IPS DF 6.9 (cell line): Measurements from ENCODE around the gene COLEC12.

ENCODE experiments used
- DNase-seq: peaks from one replicate; pipeline ENCODE4 v3.0.0-alpha.2; 2013; ENCODE audit warnings: low read depth, low spot score
- H3K27ac ChIP-seq: one replicate; pipeline ENCODE4 v1.5.1; 2013; ENCODE audit warnings: low read length, control low read depth
- H3K27me3 ChIP-seq: 2 replicates; pipeline ENCODE4 v1.6.1; 2013; ENCODE audit warnings: mild to moderate bottlenecking, low read length; ENCODE audit not compliant: control insufficient read depth, insufficient read depth
- H3K36me3 ChIP-seq: 2 replicates; pipeline ENCODE4 v1.6.1; 2013; ENCODE audit warnings: low read length; ENCODE audit not compliant: control insufficient read depth, insufficient read depth
- H3K4me1 ChIP-seq: 2 replicates; pipeline ENCODE4 v1.6.1; 2013; ENCODE audit warnings: low read length; ENCODE audit not compliant: control insufficient read depth, insufficient read depth
- H3K4me3 ChIP-seq: 2 replicates; pipeline ENCODE4 v1.5.1; 2013; ENCODE audit warnings: mild to moderate bottlenecking, low read length
- H3K9me3 ChIP-seq: 2 replicates; pipeline ENCODE4 v1.6.1; 2013; ENCODE audit warnings: low read length, inconsistent platforms; ENCODE audit not compliant: control insufficient read depth, insufficient read depth
- WGBS: extraction: QIAGEN DNeasy Blood & Tissue Kit; methylation state at CpG from one replicate; pipeline ENCODE4 v1.1.7; 2013; ENCODE audit warnings: mixed read lengths, missing lambda C conversion rate; ENCODE audit not compliant: insufficient read length, insufficient coverage; 5-methylcytosine and 5-hydroxymethylcytosine counted together

The COLEC12 gene

GRCh38 chr18:389658-390357 is 110.7 kb downstream of the COLEC12 start:
- WGBS = no CpG with 5 or more reads among the region's 7 CpGs
- Histone ChIP-seq H3K9me3 (no peaks in the 10 kb centered on the region), H3K27ac (no peak overlapping the region), H3K27me3 (no peaks in the 10 kb centered on the region), H3K36me3 (no peaks in the 10 kb centered on the region), H3K4me3 (no peak overlapping the region), H3K4me1 (no peaks in the 10 kb centered on the region)
- DNase-seq = no peak

DNA sequence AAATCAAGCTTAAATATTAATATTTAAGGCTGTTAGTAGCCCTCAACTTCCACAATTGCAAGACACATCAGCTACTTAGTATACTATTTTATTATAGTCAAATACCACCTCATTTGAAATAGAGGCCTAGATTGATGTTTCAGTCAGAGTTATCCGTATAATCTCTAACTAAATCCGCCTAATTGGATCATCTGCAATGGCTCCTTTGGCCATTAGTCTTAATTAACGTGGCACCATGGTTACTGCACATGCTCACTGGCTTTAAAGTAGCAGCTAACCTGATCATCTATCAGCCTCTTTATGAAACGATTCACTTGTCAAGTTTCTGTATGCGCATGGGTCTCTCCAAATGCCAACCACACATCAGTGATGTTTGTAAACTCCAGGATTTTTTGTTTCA is 112.3 kb downstream of the COLEC12 start:
- Histone ChIP-seq H3K4me1 (no peaks in the 10 kb centered on the region), H3K36me3 (no peaks in the 10 kb centered on the region), H3K9me3 (no peaks in the 10 kb centered on the region), H3K27ac (no peak overlapping the region), H3K27me3 (no peaks in the 10 kb centered on the region), H3K4me3 (no peak overlapping the region)
- DNase-seq = no peak
- WGBS = no CpG with 5 or more reads among the region's 5 CpGs

DNA sequence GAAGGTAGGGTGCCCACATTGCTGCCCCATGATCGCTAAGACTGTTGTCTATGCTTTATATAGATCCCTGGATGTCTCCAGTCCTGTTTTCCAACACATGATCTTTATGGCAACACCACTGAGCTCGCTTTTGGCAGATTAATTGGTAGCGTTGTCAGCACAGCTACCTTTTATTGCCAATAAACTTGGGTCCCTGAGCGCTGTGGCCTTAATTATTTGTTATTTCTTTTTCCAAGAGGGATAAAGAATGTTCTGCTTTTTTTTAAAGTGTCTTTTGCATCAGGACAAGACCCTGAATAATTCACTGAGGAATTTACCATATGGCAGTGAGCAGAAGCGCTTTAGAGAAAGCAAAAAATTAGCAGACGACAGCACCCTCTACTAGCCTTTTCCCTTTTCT is 113.5 kb downstream of the COLEC12 start:
- H3K27ac ChIP-seq = no peak overlapping the region
- no peaks in the 10 kb centered on the region for H3K9me3 ChIP-seq
- no peaks in the 10 kb centered on the region for H3K4me1 ChIP-seq
- H3K4me3 ChIP-seq = no peak overlapping the region
- WGBS = no CpG with 5 or more reads among the region's 6 CpGs
- no peaks in the 10 kb centered on the region for H3K27me3 ChIP-seq
- no peak for DNase-seq
- H3K36me3 ChIP-seq = no peaks in the 10 kb centered on the region

- Histone ChIP-seq H3K27ac (no peak overlapping the region), H3K4me3 (no peak overlapping the region), H3K9me3 (no peaks in the 10 kb centered on the region), H3K27me3 (no peaks in the 10 kb centered on the region), H3K4me1 (no peaks in the 10 kb centered on the region), H3K36me3 (no peaks in the 10 kb centered on the region)
- no peak for DNase-seq
- WGBS = no CpG with 5 or more reads among the region's 2 CpGs
Observed at GRCh38 chr18:384897-385296, 115.6 kb downstream of the COLEC12 start.

DNA sequence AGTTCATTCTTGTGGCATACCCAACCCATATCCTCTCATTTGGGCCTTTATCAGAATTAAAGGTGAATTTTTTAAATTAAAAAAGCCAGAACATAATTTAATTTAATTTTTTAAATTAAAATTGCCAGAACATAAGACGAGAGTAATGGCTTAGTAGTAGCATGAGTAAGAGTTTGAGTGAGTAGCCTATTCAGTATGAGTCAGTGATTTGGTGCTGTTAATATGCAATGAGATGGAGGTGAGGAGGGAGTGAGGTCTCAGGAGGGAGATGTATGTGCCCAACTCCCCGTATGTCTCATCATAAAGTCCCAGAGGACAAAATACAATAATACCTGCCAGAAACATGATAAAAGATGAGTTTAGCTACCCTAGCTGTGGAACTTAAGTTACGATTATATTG is 117.4 kb downstream of the COLEC12 start:
- no peaks in the 10 kb centered on the region for H3K9me3 ChIP-seq
- no peaks in the 10 kb centered on the region for H3K27me3 ChIP-seq
- no peaks in the 10 kb centered on the region for H3K4me1 ChIP-seq
- WGBS = no CpG with 5 or more reads among the region's 3 CpGs
- no peak overlapping the region for H3K4me3 ChIP-seq
- DNase-seq = no peak
- H3K27ac ChIP-seq = no peak overlapping the region
- no peaks in the 10 kb centered on the region for H3K36me3 ChIP-seq

DNA sequence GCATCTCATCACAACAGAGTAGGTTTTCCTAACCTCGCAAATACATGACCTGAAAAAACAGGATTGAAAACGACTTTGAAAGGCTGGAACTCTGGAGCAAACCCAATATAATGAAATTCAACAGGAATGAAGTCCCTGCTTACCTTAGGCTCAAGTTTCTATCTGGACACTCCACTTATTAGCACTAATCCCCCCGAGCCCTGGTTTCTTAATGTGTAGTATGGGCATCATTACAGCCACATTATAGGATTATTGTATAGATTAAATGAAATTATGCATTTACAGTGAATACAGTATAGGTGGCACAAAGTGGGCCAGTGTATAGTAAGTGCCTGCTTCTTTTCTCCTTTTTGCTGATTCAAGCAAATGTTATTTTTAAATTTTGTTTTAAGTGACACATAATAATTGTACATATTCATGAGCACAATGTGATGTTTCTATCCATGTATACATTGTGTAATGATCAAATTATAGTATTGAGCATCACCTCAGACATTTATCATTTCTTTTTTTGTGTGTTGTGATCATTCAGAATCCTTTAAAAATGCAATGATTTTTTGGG is 118.0 kb downstream of the COLEC12 start:
- no peak for DNase-seq
- Histone ChIP-seq H3K9me3 (no peaks in the 10 kb centered on the region), H3K4me1 (no peaks in the 10 kb centered on the region), H3K27ac (no peak overlapping the region), H3K36me3 (no peaks in the 10 kb centered on the region), H3K27me3 (no peaks in the 10 kb centered on the region), H3K4me3 (no peak overlapping the region)
- no CpG with 5 or more reads among the region's 3 CpGs for WGBS

DNA sequence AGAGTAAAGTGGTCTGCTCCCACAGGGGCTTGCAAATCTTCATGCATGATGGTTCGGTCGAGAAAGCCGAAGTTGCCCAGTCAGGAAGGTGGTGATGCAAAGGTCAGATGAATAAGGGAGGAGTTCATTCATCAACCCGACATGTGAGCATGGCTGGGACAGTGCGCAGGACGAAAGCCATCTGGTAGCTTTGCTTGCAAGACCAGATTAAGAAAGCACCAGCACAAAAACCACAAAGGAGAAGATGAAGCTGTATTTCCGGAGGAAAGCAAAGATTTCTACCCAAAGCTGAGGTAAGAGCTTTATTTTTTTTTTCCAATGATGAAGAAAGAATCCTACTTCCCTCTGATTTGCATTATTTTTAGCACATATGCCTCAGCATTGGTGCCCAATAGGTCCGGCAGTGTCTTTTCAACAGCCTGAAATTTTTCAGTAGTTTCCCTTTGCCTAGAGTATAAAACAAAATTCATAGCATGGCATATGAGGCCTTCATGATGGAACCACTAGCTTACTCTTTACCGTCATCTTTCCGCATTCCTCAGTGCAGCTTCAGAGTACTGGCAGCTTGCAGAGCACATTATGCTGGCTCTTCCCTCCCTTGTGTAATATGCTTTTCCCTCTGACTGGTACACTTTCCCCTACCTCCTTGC is 120.7 kb downstream of the COLEC12 start:
- Histone ChIP-seq H3K27ac (no peak overlapping the region), H3K4me3 (no peak overlapping the region), H3K4me1 (no peaks in the 10 kb centered on the region), H3K36me3 (no peaks in the 10 kb centered on the region), H3K27me3 (no peaks in the 10 kb centered on the region), H3K9me3 (no peaks in the 10 kb centered on the region)
- WGBS = no CpG with 5 or more reads among the region's 10 CpGs
- DNase-seq = no peak

DNA sequence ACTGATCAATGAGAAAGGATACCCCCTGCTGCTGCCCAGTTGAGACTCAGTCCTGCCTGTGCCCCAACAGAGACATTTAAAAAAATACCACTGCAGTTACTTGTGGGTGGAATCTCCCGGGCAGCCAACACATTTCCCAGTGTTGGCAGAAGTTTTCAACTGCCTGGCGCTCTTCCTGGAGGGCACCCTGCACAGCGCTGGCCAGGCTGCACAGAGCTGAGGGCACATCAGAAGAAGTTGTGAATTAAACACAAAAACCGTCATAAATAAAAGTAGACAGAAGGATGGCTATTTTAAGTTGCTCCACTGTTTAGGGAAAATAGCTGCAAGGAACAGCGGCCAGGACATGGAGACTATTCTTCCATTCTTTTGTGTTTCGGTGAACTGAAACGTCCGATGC is 122.4 kb downstream of the COLEC12 start:
- no peaks in the 10 kb centered on the region for H3K36me3 ChIP-seq
- H3K9me3 ChIP-seq = no peaks in the 10 kb centered on the region
- no peaks in the 10 kb centered on the region for H3K27me3 ChIP-seq
- WGBS = no CpG with 5 or more reads among the region's 8 CpGs
- no peak for DNase-seq
- H3K27ac ChIP-seq = no peak overlapping the region
- H3K4me3 ChIP-seq = no peak overlapping the region
- no peaks in the 10 kb centered on the region for H3K4me1 ChIP-seq

DNA sequence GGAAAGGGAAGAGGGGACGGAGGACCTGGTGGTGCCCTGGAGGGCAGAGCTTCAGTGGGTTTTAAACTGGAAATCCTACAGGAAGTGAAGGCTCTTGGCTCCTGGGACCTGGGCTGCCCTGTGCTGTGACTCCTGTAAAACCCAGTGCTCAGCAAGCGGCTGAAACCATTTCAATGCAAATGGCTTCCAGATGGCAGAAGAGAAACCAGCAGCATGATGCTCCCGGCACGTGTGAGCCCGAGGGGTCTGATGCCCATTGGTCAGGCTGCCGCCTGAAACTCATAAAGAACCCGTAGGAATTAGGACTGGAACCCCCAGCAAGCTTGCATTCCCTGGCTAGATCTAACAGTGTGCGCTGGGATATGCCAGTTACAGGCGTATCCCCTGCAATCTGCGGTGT is 123.4 kb downstream of the COLEC12 start:
- no peak for DNase-seq
- WGBS = no CpG with 5 or more reads among the region's 10 CpGs
- H3K27me3 ChIP-seq = no peaks in the 10 kb centered on the region

DNA sequence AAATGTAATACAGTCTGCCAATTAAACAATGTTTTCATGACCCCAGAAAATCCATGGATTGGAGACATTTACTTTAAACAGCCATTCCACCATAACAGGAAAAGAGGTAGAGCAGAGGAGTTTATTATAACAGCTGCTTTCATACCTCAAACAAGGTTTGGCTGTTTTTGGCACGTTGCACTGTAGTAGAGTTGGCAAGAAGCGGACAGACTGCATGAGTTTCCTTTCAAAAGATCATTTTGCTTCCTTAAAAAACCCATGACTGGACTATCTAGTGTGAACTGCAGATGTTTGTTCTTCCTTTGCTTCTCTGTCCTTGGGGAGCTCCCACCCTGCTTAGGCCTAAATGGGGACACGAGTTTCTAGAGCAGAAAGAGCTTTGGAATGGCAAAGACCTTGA is 124.2 kb downstream of the COLEC12 start:
- H3K4me1 ChIP-seq = no peaks in the 10 kb centered on the region
- H3K36me3 ChIP-seq = no peaks in the 10 kb centered on the region
- H3K9me3 ChIP-seq = no peaks in the 10 kb centered on the region
- WGBS = no CpG with 5 or more reads among the region's 3 CpGs
- no peak overlapping the region for H3K27ac ChIP-seq
- H3K4me3 ChIP-seq = no peak overlapping the region
- H3K27me3 ChIP-seq = no peaks in the 10 kb centered on the region
- DNase-seq = no peak

More for the DNA sequence above, 123.4 kb downstream of the COLEC12 start:
- Histone ChIP-seq H3K4me1 (no peaks in the 10 kb centered on the region), H3K36me3 (no peaks in the 10 kb centered on the region), H3K4me3 (no peak overlapping the region), H3K27ac (no peak overlapping the region), H3K9me3 (no peaks in the 10 kb centered on the region)
